HG03280 (cell line): ENCODE data around the gene ZCWPW1.

Experiments
- ATAC-seq: cut with Tn5 transposase; IDR thresholded peaks from one replicate; pipeline ENCODE4 v1.9.1; 2021; ENCODE audit warnings: mild to moderate bottlenecking, moderate library complexity; ENCODE audit not compliant: unreplicated experiment

The ZCWPW1 gene, protein sequence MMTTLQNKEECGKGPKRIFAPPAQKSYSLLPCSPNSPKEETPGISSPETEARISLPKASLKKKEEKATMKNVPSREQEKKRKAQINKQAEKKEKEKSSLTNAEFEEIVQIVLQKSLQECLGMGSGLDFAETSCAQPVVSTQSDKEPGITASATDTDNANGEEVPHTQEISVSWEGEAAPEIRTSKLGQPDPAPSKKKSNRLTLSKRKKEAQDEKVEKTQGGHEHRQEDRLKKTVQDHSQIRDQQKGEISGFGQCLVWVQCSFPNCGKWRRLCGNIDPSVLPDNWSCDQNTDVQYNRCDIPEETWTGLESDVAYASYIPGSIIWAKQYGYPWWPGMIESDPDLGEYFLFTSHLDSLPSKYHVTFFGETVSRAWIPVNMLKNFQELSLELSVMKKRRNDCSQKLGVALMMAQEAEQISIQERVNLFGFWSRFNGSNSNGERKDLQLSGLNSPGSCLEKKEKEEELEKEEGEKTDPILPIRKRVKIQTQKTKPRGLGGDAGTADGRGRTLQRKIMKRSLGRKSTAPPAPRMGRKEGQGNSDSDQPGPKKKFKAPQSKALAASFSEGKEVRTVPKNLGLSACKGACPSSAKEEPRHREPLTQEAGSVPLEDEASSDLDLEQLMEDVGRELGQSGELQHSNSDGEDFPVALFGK

GRCh38 chr7:100428199-100428966 is at the start of gene ZCWPW1:
Gene ZCWPW1, minus strand, starts transcription at chr7:100428703. Its CDS starts 8,054 bp downstream, at chr7:100420649.
- peak; percentile 51 for ATAC-seq

DNA sequence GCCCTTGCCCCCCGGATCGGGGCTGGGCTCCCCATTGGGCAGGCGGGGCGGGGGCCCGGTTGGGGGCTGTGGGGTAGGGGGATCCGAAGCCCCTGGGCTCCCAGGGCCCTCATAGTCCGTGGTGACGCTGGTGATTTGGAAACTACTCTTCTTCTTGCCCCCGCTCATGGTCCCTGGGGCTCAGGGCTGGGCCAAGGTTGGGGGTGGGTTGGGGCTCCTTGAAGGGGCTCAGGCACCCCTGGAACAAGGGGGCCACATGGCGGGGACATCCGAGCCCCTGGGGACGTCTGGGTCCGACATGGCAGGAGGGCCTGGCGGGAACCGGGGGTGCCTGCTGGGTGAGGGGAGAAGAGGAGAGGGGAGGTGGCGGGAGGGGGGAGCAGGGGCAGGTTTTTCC is 49.4 kb upstream of the ZCWPW1 start:
- no peak for ATAC-seq

- no peak for ATAC-seq
Observed at GRCh38 chr7:100476903-100477870, 48.7 kb upstream of the ZCWPW1 start.

- ATAC-seq, result no peak
Observed at GRCh38 chr7:100476101-100476780, 47.7 kb upstream of the ZCWPW1 start.

- ATAC-seq, result no peak
Observed at GRCh38 chr7:100475549-100475948, 47.0 kb upstream of the ZCWPW1 start.

DNA sequence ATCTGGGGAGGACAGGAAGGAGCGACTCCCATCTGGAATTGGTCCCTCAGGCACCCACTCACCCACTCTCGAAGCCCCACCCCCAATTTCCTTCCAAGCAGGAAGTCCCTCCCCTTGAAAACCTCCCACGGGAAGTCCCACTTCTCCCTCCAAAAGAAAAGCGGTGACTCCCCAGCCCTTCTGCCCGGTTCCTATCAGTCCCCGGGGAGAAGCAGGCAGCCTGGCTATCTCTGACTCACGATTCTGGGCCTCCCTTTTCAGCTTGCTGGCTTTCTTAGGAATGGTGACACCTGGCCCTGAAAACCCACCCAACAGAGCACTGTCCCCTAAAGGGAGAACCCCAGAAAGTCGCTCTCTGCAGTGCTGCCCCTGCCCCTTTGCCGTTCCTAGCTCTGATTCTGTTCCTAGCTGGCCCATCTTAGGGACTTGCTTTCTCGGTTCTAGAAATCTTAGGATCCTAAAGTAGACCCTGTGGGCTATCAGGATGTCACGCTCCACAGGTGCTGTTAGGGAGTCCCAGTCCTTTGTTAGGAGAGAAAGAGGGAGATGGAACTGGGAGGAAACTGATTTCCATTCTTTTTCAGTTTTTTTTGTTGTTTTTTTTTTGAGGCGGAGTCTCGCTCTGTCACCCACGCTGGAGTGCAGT is 44.5 kb upstream of the ZCWPW1 start:
- ATAC-seq, result no peak

DNA sequence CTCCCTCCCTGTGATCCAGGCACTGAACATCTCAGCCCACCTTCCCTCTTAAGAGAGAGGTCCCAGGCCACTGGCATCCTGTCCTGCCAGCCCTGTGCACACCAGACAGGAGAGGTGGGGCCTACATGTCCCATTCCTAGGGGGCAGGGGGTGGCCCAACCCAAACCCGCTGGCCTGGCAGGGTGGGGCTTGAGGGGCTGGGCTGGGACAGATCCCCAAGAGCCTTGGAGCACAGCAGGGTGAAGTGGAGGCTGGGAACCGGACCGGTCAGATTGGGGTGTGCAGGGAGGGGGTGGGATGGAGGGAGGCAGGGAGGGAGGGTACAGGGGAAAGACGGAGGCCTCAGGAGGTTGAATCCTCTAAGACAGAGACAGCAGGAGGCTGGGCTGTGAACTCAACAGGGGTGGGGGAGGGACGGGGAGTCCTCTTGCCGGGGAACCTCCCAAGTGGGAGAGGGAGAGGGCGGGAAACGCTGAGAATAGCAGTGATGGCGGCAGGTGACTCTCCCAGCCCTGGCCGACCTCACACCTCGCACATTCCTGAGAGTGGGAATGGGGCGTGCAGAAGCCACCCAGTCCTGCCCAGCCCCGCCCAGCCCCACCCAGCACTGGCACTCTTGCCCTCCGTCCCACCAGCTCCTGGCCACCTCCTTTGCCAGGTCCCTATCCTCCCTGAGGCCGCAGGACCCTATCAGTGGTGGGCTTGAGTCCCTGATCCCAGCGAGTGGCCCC is 43.8 kb upstream of the ZCWPW1 start:
- no peak for ATAC-seq

- ATAC-seq, result no peak
Observed at GRCh38 chr7:100471021-100471420, 42.5 kb upstream of the ZCWPW1 start.

DNA sequence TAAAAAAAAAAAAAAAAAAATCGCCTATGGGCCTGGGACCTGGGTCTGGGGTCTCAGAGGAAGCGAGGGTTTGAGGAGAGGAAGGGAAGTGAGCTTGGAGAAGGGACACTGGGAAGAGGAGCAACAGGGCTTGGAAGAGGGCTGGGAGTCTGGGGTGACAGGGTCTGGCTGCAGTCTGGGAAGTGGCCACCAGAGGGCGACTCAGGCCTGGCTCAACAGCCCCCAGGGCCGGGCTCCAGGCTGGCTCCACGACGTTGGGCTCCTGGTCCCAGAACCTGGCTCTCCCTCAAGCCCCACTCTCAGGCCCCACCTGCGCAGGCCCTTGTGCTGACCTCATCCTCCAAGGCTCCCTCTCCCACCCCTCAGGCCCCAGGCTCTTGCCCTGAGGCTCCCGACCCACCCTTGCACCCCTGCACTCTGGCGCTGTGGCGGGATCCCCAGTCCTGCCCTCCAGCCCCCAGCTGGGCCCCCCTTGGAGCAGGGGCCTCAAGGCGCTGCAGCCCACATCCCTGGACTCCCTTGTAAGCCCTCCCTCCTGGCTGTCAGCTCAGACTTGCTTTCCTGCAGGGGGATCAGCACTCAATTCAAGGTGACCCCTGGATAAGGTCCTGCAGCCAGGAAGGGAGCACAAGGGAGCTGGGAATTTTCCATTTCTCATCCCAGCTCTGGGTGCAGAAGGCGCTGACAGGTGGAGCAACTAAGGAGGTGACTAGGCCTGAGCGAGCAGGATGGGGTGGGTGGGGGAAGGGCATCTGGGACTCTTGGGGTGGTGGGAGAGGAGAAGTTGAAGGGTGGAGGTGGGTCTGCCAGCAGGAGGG is 40.9 kb upstream of the ZCWPW1 start:
- peak; percentile 61 for ATAC-seq

GRCh38 chr7:100467638-100468373 is 39.3 kb upstream of the ZCWPW1 start:
- ATAC-seq, result no peak

DNA sequence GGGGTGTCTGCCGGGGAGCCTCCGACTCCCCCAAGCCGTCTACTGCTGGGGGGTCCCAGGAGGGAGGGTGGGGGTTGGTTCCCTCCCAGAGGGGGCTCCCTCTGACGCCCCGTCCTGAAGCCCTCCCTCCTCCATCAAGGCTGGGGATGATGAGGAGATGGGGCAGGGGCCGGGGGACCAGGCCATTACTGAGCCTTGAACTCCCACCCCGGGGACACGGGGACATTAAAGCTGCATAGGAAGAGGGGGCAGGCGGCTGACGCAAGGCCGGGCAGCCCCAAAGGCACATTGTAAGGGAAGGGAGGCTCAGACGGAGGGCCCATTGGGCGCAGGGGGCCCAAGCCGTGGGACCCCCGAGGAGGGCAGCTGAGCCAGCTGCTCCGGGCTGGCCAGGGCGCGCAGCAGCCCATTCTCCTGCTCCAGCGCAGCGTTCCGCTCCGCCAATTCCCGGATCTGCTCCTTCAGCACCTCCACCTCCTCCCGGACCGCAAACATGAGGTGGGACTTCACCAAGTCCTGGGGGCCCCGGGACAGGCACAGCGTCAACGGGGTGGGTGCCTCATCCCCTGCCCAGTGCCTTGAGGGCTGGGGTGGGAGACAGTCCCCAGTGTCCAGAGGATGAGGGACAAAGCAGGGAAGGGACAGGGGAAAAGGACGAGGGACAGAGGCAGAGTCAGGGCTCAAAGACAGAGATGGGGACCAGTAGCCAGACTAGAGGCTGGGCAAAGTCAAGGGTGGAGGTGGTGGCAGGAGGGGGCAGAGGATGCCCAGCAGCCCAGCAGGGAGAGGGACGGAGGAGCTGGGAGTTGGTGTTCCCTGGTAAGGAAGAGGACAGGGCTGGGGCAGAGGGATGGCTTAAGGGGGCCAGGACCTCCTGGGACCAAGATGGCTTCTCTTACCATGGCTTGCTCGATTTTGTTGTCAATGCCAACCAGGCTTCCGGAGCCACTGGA is 38.4 kb upstream of the ZCWPW1 start:
- ATAC-seq, result no peak

GRCh38 chr7:100465702-100466311 is 37.3 kb upstream of the ZCWPW1 start:
- no peak for ATAC-seq

- no peak for ATAC-seq
Observed at GRCh38 chr7:100465299-100465698, 36.8 kb upstream of the ZCWPW1 start.

DNA sequence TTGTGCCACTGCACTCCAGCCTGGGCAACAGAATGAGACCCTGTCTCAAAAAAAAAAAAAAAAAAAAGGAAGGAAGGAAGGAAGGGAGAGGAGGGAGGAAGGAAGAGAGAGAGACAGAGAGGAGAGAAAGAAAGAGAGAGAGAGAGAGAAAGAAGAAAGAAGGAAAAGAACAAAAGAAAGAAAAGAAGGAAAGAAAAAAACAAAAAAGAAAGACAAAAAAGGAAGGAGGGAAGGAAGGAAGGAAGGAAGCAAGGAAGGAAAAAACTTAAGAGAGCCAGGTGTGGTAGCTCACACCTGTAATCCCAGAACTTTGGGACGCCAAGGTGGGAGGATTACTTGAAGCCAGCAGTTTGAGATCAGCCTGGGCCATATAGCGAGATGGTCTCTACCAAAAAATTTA is 36.3 kb upstream of the ZCWPW1 start:
- no peak for ATAC-seq

DNA sequence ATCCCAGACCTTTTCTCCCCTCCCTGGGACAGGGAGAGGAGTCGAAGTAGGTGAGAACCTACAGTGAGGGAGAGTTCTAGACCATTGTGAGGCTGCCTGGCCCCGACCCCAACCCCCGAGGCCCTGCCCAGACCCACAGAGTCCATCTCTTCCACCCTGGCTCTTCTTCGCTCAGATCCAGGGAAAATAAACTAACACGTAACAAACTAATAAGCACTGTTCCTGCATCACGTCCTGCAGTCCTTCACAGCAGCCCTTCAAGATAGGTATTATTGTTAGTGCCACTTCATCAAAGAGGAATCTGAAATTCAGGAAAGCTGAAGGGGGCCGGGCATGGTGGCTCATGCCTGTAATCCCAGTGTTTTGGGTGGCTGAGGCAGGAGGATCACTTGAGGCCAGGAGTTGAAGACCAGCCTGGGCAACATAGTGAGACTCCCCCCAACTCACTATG is 35.7 kb upstream of the ZCWPW1 start, which contains the start of gene SPACDR:
Gene SPACDR, minus strand, starts transcription at position 51 of the 451 bp plus-strand sequence. CDS start 235 bp downstream, outside the sequence.
- ATAC-seq, result no peak
